HepG2 (cell line): ENCODE results near the gene CDCP1.

Experiments used
- CTCF ChIP-seq: sonication (generic); formaldehyde crosslinking; IDR thresholded peaks from 2 replicates; pipeline ENCODE4 v1.5.0; 2020; ENCODE audit warnings: mild to moderate bottlenecking, missing genetic modification reagents, moderate library complexity
- EZH2 ChIP-seq: conservative IDR thresholded peaks from 2 replicates; pipeline ENCODE4 v1.6.1; 2012; ENCODE audit warnings: mild to moderate bottlenecking, low read depth, low read length, moderate library complexity
- JUND ChIP-seq: sonication (generic); formaldehyde crosslinking; IDR thresholded peaks from 2 replicates; pipeline ENCODE4 v1.8.0; 2022; ENCODE audit warnings: mild to moderate bottlenecking, missing genetic modification reagents
- NR2F6 ChIP-seq, 2 experiments: IDR thresholded peaks; 2 replicates each; pipeline ENCODE4 v1.6.1; 2016; ENCODE audit warnings: antibody characterized with exemption in 1 of 2, mild to moderate bottlenecking in 1 of 2
- POLR2A ChIP-seq, 2 experiments: IDR thresholded peaks; 2 replicates each; pipeline ENCODE4 v1.6.1; 2011; ENCODE audit warnings: low read depth in 2 of 2, low read length in 2 of 2, mild to moderate bottlenecking in 1 of 2, moderate library complexity in 1 of 2; ENCODE audit not compliant: insufficient read depth in 1 of 2
- RAD21 ChIP-seq: fragments of 450-650 bp; formaldehyde crosslinking; IDR thresholded peaks from 2 replicates; pipeline ENCODE4 v1.5.0; 2020; ENCODE audit warnings: mild to moderate bottlenecking
- RBFOX2 ChIP-seq: fragments of 200-400 bp; formaldehyde crosslinking; IDR thresholded peaks from 2 replicates; pipeline ENCODE4 v1.6.1; 2017; ENCODE audit warnings: low read depth, mild to moderate bottlenecking, low read length
- YY1 ChIP-seq: IDR thresholded peaks from 2 replicates; pipeline ENCODE4 v1.6.1; 2011; ENCODE audit warnings: low read length, low read depth, moderate library complexity, mild to moderate bottlenecking; ENCODE audit not compliant: insufficient read depth, insufficient replicate concordance
- ZNF326 ChIP-seq: sonication (generic); formaldehyde crosslinking; IDR thresholded peaks from 2 replicates; pipeline ENCODE4 v1.4.0; 2020; ENCODE audit warnings: missing genetic modification reagents, borderline replicate concordance
- ZNF430 ChIP-seq: sonication (generic); formaldehyde crosslinking; IDR thresholded peaks from 2 replicates; pipeline ENCODE4 v1.9.0; 2021; ENCODE audit warnings: mild to moderate bottlenecking, missing genetic modification reagents
- ZNF691 ChIP-seq: sonication (generic); formaldehyde crosslinking; IDR thresholded peaks from 2 replicates; pipeline ENCODE4 v1.4.0; 2020; ENCODE audit warnings: missing genetic modification reagents, low read depth, mild to moderate bottlenecking, borderline replicate concordance
- ZSCAN12 ChIP-seq: sonication (generic); formaldehyde crosslinking; IDR thresholded peaks from 2 replicates; pipeline ENCODE4 v1.9.0; 2021; ENCODE audit warnings: mild to moderate bottlenecking, missing genetic modification reagents

GRCh38 chr3:45116350-45116749, 29.8 kb downstream of the CDCP1 start:
- TF ChIP-seq ZNF326 (CRISPR knock-in tag) (no peak), CTCF (CRISPR knock-in tag) (no peak), EZH2 (no peak), RAD21 (CRISPR knock-in tag) (no peak), POLR2A (IDR thresholded peaks at IDR 0.05; ENCODE audit: insufficient read depth in 1 of 2, low read depth in 2 of 2, low read length in 2 of 2) (no peak), JUND (CRISPR knock-in tag) (no peak), ZNF430 (no peak), YY1 (no peak), RBFOX2 (no peak), ZNF691 (no peak), ZSCAN12 (CRISPR knock-in tag) (no peak), NR2F6 (IDR thresholded peaks at IDR 0.05) (no peak), NR2F6 (CRISPR knock-in tag; IDR thresholded peaks at IDR 0.05) (no peak)
